NCI-H510A treated with DMSO at 0.1 percent for 48 hours (cell line): ENCODE measurements around the gene CAMP.
"Not testable (repeated sequence)": the region's sequence is repeated elsewhere in the genome, so short reads cannot be mapped to it uniquely, and the experiment has no call there.

ENCODE experiments used
- DNase-seq: peaks from one replicate; lab custom pipeline; 2025; lab: John Stamatoyannopoulos, UW

Gene CAMP

GRCh38 chr3:48222616-48223513 lies at the start of gene CAMP:
Gene CAMP (plus strand): TSS chr3:48223495. CDS start chr3:48223512, 17 bp downstream.
- DNase-seq: peak; percentile 14

GRCh38 chr3:48178072-48178471 lies 45.2 kb upstream of the CAMP start:
- DNase-seq: no peak

GRCh38 chr3:48180021-48180420 lies 43.3 kb upstream of the CAMP start:
- no peak for DNase-seq

DNA sequence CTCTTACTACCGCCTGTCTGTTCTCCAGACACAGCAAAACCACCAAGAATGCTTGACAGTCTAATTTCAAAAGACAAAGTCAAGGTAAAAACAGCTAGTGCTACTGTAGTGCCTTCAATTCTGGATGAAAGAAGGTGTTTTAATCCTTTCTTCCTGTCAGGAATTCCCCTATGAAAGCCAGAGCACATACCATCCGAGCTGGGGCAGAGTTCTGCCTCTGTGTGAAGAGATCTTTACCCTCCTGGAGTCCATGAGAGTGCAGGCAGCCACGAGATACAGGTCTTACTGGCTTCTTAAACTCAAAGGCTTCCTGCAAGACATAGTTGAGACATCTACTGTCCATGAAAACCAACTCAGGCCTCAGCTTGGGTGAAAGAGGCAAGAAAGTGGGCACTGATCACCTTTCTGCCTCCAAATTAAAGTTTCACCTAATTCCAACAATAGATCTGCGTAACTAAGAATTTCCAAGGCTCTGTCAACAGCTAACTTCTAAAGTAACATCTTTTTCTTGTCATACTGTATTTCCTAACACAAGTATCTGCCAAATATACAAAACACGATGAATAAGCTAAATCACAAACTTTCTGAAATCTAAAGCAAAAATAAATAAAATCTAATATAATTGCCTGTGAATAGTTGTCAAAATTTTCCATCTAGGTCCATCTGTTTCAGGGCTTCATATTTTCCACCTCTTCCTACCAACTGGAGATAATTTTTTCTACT lies 42.6 kb upstream of the CAMP start:
- DNase-seq: no peak

DNA sequence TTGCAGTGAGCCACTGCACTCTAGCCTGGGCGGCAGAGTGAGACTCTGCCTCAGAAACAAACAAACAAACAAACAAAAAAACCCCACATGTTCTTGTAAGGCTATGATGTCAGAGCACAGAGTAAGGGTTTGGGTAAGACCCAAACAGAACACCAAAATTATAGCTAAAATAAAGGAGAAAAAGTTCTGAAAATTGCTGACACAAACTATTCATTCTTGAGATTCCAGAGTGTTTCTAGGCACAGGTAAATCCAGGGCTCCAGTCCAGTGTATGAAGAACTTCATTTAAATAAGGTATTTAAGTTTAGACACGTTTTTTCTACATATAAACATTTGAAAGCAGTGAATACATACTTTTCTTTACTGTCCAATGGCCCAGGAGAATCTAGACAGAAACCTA lies 39.0 kb upstream of the CAMP start:
- DNase-seq: no peak

DNA sequence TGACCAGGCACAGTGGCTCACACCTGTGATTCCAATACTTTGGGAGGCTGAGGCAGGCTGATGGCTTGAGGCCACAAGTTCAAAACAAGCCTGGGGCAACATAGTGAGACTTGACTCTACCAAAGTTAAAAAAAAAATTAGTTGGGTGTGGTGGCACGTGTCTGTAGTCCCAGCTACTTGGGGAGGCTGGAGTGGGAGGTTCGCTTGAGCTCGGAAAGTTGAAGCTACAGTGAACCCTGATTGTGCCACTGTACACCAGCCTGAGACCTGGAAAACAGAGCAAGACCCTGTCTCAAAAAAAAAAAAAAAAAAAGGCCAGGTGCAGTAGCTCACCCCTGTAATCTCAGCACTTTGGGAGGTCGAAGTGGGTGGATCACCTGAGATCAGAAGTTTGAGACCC lies 38.2 kb upstream of the CAMP start:
- DNase-seq: no peak

DNA sequence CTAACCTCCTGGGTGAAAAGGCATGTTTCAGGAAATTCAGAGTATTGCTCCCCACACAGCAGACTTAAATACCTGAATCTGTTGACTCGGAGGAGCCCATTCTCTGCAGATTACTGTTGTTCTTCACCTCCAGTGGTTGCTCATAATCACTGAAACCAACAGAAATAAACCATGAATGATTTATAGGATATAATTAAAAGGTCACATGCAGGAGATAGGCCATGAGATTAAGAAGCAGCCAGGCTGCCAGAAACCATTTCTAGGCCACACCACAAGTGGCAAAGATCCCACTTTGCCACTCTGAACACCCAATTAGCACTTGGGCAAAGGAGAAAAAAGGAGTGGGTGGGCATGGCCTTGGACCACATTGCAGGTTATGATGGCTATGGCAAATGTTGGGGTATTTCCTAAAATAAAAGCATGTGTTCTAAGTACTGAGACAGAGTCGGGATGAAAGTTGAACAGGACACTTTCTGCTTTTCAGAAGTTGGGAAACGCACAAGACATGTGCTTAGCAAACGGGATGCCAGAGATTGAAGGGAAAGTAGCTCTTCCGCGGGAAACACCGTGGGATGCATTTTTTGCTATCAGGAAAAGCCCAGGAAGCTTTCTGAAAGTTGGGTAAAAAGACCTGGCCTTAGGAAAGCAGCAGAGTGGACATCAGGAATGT lies 36.5 kb upstream of the CAMP start:
- DNase-seq: no peak

DNA sequence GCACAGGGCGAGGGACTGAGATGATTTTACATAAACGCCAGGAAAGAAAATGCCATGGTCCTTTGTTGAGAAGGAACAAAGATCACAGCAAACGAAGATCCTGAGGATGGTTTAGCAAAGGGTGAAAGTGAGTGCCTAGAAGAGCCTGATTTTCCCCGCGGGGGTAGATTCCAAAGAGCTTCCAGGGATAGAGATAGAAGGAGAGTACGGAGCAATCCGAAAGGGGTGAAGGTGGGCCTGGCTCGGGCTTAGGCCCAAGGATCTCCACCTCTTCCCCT lies 36.1 kb upstream of the CAMP start:
- DNase-seq: no peak

DNA sequence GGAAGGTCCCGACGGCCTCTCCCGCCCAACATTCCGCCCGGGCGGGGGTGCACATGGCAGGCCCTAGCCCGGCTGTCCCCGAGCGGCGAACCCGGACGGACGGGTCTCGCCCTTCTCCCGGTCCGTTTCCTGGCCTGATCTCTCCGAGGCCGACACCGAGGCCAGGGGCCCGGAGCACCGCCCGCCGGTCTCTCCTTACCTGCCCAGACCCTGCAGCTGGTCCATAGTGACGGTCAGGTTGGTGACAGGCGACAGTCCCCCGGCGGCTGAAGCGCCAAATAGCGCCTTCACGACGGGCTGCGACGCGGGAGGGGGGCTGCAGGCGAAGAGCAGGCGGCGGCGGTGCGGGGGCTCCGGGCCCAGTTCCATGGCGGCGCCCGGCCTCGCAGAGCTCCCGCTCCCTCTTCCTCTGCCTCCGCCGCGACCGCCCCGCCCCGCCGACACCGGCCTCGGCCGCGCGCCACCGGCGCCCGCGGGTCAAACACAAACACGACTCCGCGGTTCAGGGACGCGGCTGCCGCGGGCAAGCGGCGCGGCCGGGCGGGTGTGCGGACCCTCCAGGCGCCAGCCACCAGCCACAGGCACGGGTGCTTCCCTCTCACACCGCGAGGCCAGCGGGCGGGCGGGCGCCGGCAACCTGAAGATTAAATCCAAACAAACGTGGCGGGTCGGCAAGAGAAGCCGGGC lies 35.6 kb upstream of the CAMP start:
- DNase-seq: peak; percentile 22

DNA sequence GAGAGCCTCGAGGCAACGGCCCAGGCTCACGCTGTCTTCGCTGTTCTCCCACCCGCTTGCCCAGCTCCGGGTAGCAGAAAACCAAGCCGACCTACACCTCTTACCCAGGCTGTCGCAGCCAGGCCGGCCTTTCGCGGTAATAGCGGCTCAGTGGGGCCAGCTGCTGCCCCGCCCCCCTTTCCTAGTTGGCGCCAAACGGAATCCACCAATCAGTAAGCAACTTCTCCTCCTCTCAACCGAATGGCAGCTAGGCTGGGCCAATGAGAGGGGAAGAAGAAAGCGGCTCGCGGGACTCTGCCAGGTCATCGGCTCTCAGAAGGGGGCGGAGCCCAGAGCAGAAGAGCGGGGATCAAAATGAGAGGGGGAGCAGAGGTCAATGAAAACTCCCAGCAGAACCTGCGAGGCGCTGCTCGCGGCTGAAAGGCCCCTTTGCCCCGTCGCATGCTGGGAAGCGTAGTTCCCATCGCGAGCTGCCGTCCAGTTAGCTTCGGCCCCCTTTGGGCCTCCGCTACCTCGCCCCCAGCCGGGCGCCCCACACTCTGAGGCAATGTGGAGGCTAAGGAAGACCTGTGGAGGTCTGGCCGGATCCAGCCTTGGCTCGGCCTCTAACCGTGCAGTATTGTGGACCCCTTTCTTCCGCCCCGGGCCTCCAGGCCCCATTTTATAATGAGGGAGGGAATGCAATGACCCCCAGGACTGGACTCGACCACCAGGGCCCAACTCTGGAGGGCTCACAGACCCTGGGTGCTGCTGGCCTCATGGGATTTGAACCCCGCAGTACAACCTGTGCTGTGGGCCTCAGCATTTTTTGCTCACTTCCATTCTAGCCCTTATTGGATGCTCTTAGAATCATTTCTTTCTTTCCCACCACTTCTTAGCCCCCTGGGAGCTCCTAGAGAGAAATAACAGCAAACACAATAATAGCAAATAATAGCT lies 34.8 kb upstream of the CAMP start, which contains the start of gene CDC25A:
Gene CDC25A, minus strand, starts transcription at position 152 of the 936 bp plus-strand sequence. CDS start 470 bp downstream, outside the sequence.
- peak; percentile 96 for DNase-seq

- DNase-seq: no peak
Observed at GRCh38 chr3:48189321-48189720, 34.0 kb upstream of the CAMP start.

- no peak for DNase-seq
Observed at GRCh38 chr3:48190911-48191310, 32.4 kb upstream of the CAMP start.

GRCh38 chr3:48194446-48195071 lies 28.7 kb upstream of the CAMP start:
- DNase-seq: peak; percentile 61

DNA sequence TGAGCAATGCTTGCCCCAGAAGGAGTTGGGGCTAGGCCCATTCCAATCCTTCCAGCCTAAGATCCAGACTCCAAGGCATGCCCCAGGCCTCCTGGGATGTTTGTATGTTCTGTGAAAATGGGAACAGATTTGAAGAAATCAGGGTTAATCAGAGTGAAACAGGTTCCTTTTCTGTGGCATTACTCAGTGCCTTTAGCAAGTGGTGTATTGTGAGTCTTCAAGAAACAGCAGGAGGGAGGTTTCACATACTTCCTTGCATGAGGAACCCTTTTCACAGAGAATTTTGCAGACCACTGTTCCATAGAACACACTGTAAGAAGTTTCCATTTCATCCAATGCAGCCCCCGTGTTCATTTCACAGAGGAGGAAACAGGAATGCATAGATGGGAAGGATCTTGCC lies 26.7 kb upstream of the CAMP start:
- no peak for DNase-seq

DNA sequence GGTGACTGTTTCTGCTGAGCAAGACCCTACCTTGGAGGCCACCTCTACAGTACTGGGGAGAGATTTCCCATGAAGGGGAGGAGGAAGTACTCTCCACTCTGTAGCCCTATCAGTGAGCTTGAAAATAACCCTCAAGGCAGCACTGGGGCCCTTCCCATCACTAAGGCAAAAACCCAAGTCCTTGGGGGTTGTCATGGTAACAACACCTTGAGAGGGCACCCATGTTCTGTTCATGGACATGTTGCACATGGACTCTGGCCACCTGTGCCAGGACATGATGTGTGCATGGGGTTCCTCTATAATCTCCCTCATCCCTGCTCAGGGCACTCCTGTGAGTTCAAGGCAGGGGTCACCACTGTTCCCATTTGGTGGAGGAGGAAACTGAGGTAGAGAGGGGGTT lies 24.2 kb upstream of the CAMP start:
- DNase-seq: no peak

DNA sequence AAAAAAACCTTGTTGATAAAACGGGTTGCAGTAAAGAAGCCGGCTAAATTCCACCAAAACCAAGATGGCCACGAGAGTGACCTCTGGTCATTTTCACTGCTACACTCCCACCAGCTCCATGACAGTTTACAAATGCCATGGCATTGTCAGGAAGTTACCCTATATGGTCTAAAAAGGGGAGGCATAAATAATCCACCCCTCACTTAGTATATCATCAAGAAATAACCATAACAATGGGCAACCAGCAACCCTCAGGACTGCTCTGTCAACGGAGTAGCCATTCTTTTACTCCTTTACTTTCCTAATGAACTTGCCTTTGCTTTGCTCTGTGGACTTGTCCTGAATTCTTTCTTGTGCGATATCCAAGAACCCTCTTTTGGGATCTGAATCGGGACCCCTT lies 20.7 kb upstream of the CAMP start:
- DNase-seq: no peak

DNA sequence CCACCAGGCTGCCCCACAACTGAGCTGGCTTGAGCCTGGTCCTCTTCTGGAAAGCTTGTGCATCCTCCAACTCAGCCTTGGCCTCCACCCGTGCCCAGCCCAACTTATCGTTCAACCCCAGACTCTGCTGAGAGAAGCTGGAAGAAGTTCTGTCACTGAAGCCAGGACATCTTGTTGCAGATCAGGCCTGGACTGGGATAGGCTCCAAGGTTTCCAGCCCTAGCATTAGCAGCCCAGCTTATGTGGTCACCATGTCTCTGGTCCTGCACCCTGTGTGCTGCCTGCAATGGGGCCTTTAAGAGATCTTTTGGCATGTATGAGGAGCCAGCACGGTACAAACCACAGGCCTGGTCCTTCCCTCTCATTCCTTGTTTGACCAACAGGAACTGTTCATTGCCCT lies 15.2 kb upstream of the CAMP start:
- DNase-seq: no peak

DNA sequence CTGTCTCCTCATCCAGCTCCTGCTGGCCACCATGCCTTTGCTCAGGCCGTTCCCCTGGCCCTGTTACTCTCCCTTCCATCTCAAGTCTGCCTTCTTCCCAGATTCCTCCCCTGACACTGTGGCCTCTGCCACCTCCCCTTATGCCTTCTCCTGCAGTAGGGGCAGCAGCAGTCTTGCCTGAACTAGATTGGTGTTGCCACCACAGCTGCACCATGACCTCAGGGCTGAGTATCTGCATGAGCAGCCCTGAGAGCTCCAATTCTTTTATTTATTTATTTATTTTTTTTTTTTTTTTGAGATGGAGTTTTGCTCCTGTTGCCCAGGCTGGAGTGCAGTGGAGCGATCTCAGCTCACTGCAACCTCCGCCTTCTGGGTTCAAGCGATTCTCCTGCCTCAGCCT lies 13.8 kb upstream of the CAMP start:
- DNase-seq: no peak

DNA sequence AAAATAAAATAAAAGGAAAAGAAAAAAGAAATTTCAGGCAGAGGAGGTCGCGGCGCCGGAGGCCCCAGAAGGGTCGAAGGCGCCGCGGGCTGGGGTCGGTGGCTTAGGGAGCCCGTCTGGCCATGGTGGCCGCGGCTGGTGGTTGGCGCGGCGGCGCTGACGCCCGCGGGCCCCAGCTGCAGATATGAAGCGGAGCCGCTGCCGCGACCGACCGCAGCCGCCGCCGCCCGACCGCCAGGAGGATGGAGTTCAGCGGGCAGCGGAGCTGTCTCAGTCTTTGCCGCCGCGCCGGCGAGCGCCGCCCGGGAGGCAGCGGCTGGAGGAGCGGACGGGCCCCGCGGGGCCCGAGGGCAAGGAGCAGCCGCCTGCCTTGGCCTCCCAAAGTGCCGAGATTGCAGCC lies 12.8 kb upstream of the CAMP start:
- not testable (repeated sequence) for DNase-seq

GRCh38 chr3:48211776-48212175 lies 11.5 kb upstream of the CAMP start:
- not testable (repeated sequence) for DNase-seq

DNA sequence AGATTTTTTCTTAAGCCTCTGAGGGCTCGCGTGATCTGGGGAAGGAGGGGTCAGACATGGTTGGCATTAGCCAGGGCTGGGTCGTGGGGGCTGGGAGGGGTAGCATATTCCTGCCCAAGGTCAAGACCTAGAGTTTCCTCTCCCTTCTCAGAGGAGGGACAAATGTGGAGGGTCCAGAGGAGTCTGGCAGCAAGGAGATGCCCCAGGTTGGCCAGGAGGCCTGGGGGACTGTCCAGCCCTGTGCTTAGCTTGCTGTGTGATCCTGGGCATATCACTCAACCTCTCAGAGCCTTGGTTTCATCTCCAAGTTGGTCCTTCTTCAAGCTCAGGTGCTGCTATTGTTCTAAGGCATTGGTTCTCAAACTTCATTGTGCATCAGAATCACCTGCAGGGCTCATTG lies 9.1 kb upstream of the CAMP start:
- no peak for DNase-seq
